Gastroesophageal sphincter (tissue), 4 donors: Measurements from ENCODE around the gene KCNAB3. TPM values are rescaled to one million over a fixed set of nuclear protein-coding genes. Genes with fewer than 3 reads are reported as not detected.

Experiments used
- ATAC-seq: fragments of 150-250 bp; one replicate; pipeline ENCODE4 v1.9.1; 2016; ENCODE audit warnings: mild to moderate bottlenecking, moderate library complexity
- H3K27ac ChIP-seq, 4 donors: fragments of 200-600 bp; sonication (generic) in 3 of 4; 1 replicate in 3 of 4; 2 replicates in 1 of 4; pipeline ENCODE4 v1.5.1; 2016 to 2019
- H3K27me3 ChIP-seq: fragments of 200-600 bp; sonication (generic); one replicate; pipeline ENCODE4 v1.5.1; 2019
- H3K36me3 ChIP-seq, 2 donors: fragments of 200-600 bp; sonication (generic); one replicate each; pipeline ENCODE4 v1.5.1; 2019; ENCODE audit warnings: control low read depth in 1 of 2
- H3K4me1 ChIP-seq, 3 donors: fragments of 200-600 bp; sonication (generic); 1 replicate in 2 of 3; 2 replicates in 1 of 3; pipeline ENCODE4 v1.5.1; 2016 to 2019; ENCODE audit warnings: control low read depth in 2 of 3
- H3K4me3 ChIP-seq, 2 donors: fragments of 200-600 bp; sonication (generic); one replicate each; pipeline ENCODE4 v1.5.1; 2019; ENCODE audit warnings: mild to moderate bottlenecking in 1 of 2, moderate library complexity in 1 of 2
- H3K9me3 ChIP-seq, 3 donors: fragments of 200-600 bp; sonication (generic); one replicate each; pipeline ENCODE4 v1.5.1; 2017 to 2019; ENCODE audit warnings: control low read depth in 2 of 3
- EP300 ChIP-seq: sonication (generic); formaldehyde crosslinking; IDR thresholded peaks from one replicate; pipeline ENCODE4 v1.6.1; 2017; ENCODE audit warnings: antibody characterized with exemption, mild to moderate bottlenecking
- POLR2A ChIP-seq, 2 donors: fragments of 450-650 bp; IDR thresholded peaks; one replicate each; pipeline ENCODE4 v1.6.1; 2017; ENCODE audit warnings: antibody characterized with exemption in 2 of 2, mild to moderate bottlenecking in 2 of 2, moderate library complexity in 1 of 2
- POLR2AphosphoS5 ChIP-seq: sonication (generic); formaldehyde crosslinking; IDR thresholded peaks from one replicate; pipeline ENCODE4 v1.6.1; 2017; ENCODE audit warnings: antibody characterized with exemption
- WGBS, 2 donors: methylation state at CpG; one replicate each; pipeline ENCODE4 v1.1.5; 2018; ENCODE audit warnings: low coverage in 1 of 2; 5-methylcytosine and 5-hydroxymethylcytosine counted together
- total RNA-seq, 4 donors: library from RNA; depleted of rRNA; stranded (reverse); fragments of >200 nt; gene quantifications; one replicate each; pipeline ENCODE4 v1.1.0, GENCODE V29; 2016
- TF ChIP-seq, protein P1 (sequence below), 4 experiments: fragments of 200-600 bp in 2 of 4; fragments of 450-650 bp in 2 of 4; sonication (generic) in 1 of 4; IDR thresholded peaks; one replicate each; pipeline ENCODE4 v1.5.1; 2017 to 2019; ENCODE audit warnings: antibody characterized with exemption in 4 of 4, mild to moderate bottlenecking in 2 of 4, moderate library complexity in 2 of 4

KCNAB3 gene
- total RNA-seq, 4 donors from 2014 or later, result 0.58 to 1.3 TPM; not detected in 2

DNA sequence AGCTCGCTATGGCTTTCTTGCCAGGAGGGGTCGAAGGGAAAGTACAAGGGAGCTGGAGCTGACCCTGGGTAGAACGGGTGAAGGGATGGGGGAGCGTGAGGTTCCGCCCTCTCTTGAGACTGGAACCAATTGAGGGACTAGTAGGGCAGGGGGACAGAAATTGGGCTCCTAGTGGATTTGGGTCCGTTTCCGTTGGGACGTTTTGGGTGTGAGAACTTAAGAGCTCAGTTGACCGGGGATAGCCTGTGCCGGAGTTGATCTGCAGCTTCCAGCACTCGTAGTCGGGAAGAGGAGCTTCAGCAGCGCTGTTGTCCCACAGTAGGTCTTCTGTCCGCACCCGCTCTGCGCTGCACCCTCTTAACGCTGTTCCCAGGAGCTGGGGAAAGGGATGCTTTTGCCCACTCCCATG, 2.8 kb upstream of the KCNAB3 start:
- ATAC-seq, result peak; percentile 27

DNA sequence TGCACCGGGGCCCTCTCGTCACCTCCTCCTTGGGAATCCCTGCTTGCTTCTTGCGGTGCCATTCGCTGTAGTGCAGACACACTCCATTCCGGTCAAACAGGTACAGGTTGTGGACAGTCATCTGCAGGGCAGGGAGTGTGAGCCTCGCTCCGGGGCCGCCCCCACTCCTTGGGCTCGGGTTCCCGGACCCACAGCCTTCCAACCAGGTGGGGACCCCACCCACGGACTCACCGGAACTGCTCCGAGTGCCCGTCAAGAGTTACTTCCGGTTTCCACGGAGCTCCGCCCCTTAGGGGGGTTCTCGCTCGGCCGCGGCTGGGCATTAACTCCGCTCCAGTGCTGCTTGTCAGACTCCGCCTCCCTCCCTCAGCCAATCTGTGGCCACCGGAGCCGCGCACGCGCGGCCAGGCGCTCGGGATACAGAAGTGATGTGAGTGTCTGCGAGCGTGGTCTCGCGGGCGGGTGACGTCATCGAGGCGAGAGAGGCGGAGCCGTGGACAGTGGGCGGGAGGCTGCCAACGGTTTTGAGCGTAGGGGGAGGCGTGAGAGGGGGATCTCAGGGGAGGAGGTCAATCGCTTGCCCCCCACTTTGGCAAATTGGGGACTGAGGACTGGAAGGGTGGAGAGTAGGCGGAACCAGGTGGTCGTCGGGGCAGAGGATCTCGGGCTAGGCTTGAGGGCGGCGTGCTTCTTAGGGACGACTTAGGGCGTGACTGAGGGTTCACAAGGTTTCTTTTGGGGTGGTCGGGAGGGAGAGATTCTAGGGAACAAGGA, 2.2 kb upstream of the KCNAB3 start, which contains the start of the genes CNTROB and TRAPPC1:
Gene CNTROB, plus strand, starts transcription at position 498 of the 774 bp plus-strand sequence. CDS start 874 bp downstream, outside the sequence.
Gene TRAPPC1, minus strand, starts transcription at position 238 of the 774 bp plus-strand sequence. Its CDS starts 117 bp downstream, at position 121.
- WGBS, 2 donors, result 0 to 1% methylated on average over 14 to 28 of the region's 55 CpGs
- Histone ChIP-seq H3K4me1 (peaks cover 0 to 49% (median 10%) of the 10 kb centered on the region in 3 donors), H3K36me3 (peaks cover 0 to 30% of the 10 kb centered on the region in 2 donors), H3K4me3 (peak within 1 kb of the TSS; percentile 53 to 62), H3K9me3 (no peaks in the 10 kb centered on the region), H3K27me3 (peaks cover 17% of the 10 kb centered on the region), H3K27ac (peak within 1 kb of the TSS; percentile 14 to 87 (median 84))
- TF ChIP-seq EP300, result no peak
- TF ChIP-seq, protein P1, sequence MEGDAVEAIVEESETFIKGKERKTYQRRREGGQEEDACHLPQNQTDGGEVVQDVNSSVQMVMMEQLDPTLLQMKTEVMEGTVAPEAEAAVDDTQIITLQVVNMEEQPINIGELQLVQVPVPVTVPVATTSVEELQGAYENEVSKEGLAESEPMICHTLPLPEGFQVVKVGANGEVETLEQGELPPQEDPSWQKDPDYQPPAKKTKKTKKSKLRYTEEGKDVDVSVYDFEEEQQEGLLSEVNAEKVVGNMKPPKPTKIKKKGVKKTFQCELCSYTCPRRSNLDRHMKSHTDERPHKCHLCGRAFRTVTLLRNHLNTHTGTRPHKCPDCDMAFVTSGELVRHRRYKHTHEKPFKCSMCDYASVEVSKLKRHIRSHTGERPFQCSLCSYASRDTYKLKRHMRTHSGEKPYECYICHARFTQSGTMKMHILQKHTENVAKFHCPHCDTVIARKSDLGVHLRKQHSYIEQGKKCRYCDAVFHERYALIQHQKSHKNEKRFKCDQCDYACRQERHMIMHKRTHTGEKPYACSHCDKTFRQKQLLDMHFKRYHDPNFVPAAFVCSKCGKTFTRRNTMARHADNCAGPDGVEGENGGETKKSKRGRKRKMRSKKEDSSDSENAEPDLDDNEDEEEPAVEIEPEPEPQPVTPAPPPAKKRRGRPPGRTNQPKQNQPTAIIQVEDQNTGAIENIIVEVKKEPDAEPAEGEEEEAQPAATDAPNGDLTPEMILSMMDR (IDR thresholded peaks at IDR 0.05), result no peak
- peak; percentile 45 to 66 for TF ChIP-seq POLR2A (IDR thresholded peaks at IDR 0.05)
- TF ChIP-seq POLR2AphosphoS5, result peak; percentile 69
- ATAC-seq, result peak; percentile 99

More for the DNA sequence above, 2.8 kb upstream of the KCNAB3 start:
- 0% methylated on average over 4 to 11 of the region's 17 CpGs for WGBS, 2 donors
- H3K27me3 ChIP-seq, result peaks cover 17% of the 10 kb centered on the region
- peak overlapping the region; percentile 14 to 87 (median 84) for H3K27ac ChIP-seq
- peak overlapping the region; percentile 53 to 62 for H3K4me3 ChIP-seq
- TF ChIP-seq EP300 (no peak), POLR2A (IDR thresholded peaks at IDR 0.05) (no peak), POLR2AphosphoS5 (no peak)
- TF ChIP-seq, protein P1 (IDR thresholded peaks at IDR 0.05), result no peak
- H3K36me3 ChIP-seq, result peaks cover 0 to 36% of the 10 kb centered on the region in 2 donors
- H3K9me3 ChIP-seq, result no peaks in the 10 kb centered on the region
- H3K4me1 ChIP-seq, result peaks cover 0 to 49% (median 10%) of the 10 kb centered on the region in 3 donors

DNA sequence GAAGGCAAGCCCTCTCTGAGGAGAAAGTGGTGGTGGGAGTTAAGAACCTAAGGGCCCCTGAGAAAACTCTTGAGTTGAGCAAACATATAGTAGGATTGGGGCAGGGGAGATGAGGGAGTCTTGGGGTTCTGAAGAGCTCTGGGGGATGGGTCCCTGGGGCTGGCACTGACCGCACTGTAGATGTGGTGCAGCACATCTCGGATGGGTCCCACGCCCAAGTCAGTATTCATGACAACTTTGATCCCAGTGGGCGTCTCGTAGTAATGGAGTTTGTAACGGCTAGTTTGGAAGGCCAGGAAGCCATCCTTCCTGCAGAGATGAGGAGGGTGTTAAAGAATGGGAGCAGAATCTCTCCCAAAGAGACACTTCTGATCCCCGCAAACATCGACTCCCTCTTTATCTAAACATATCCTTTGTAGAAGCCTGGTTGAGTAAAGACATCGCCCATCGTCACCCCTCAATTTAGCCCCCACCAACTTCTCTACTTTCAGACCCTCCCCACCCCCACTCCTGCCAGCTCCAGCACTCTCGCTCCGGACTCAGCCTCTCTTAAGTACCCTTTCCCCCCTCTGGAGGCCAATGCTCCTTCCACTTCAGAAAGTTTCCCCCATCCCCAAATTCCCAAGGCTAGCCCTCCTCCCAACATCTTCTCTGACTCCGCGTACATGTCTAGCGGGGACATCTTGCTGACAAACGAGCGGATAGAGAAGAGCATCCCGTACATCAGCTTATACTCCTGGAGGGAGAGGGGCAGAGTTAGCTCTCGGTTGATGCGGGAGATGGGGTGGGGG, 1.4 kb upstream of the KCNAB3 start:
- no peak for ATAC-seq
- peak overlapping the region in 3 of 4 donors; percentile 83 to 87 (median 86) for H3K27ac ChIP-seq
- TF ChIP-seq POLR2A (IDR thresholded peaks at IDR 0.05) (no peak), EP300 (no peak), POLR2AphosphoS5 (no peak)
- TF ChIP-seq, protein P1 (IDR thresholded peaks at IDR 0.05), result no peak

DNA sequence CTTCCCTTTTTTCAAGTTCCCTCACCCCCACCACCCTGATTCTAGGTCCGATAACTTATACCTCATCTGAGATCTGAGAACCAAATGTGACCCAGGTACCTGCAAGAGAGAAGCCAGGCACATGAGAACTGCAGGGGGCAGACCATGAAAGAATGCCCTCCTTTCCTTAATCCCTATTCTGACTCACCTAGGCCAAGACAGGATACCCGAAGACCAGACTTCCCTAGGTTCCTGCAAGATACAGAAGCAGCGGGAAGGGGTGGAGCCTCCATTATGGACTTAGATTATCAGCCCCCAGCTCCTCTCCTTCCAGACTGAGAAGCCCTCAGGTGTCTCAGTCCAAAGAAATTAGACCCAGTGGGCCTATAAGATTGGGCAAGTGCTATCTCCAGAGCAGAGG, 2.1 kb downstream of the KCNAB3 start:
- peaks cover 17% of the 10 kb centered on the region for H3K27me3 ChIP-seq
- H3K4me3 ChIP-seq, result no peak overlapping the region
- H3K27ac ChIP-seq, result no peak overlapping the region
- peaks cover 0 to 8% of the 10 kb centered on the region in 2 donors for H3K36me3 ChIP-seq
- no peaks in the 10 kb centered on the region for H3K9me3 ChIP-seq
- no peak for ATAC-seq
- TF ChIP-seq, protein P1 (IDR thresholded peaks at IDR 0.05), result no peak
- TF ChIP-seq POLR2AphosphoS5 (no peak), EP300 (no peak), POLR2A (IDR thresholded peaks at IDR 0.05) (no peak)
- H3K4me1 ChIP-seq, result peaks cover 0 to 38% (median 6%) of the 10 kb centered on the region in 3 donors
- 100% methylated on average over 1 of the region's 3 CpGs for WGBS, 2 donors

More for the DNA sequence above, 1.4 kb upstream of the KCNAB3 start:
- 43 to 60% methylated on average over 14 to 17 of the region's 20 CpGs for WGBS, 2 donors
- Histone ChIP-seq H3K9me3 (no peaks in the 10 kb centered on the region), H3K27me3 (peaks cover 17% of the 10 kb centered on the region), H3K36me3 (peaks cover 0 to 21% of the 10 kb centered on the region in 2 donors), H3K4me1 (peaks cover 0 to 49% (median 10%) of the 10 kb centered on the region in 3 donors), H3K4me3 (peak overlapping the region; percentile 53 to 62)
